Measurements from ENCODE around the gene PPIF. TPM values are rescaled to one million over a fixed set of nuclear protein-coding genes. Genes with fewer than 3 reads are reported as not detected.

Gene PPIF
- total and polyA plus RNA-seq, 2 donors (not counting 1 experiment from before 2014, with no cell fraction given), result 50.4 to 100 TPM

- ATAC-seq (ENCODE audit: low read depth), result no peak
- Mint-ChIP-seq H3K9me3 (ENCODE audit: insufficient read depth) (no peaks in the 10 kb centered on the region), H3K4me3 (no peak overlapping the region), H3K4me1 (peaks cover 38% of the 10 kb centered on the region), H3K27me3 (no peaks in the 10 kb centered on the region), H3K27ac (no peak overlapping the region)
- Histone ChIP-seq H3K27me3 (replicated peaks in 1 of 4; ENCODE audit: control extremely low read depth in 1 of 4, control insufficient read depth in 3 of 4, insufficient read depth in 4 of 4, low read length in 3 of 4) (no peaks in the 10 kb centered on the region), H4K20me1 (ENCODE audit: control insufficient read depth, insufficient read depth, low read length, poor library complexity, severe bottlenecking) (peaks cover 13% of the 10 kb centered on the region), H3K9me3 (ENCODE audit: control extremely low read depth in 1 of 3, control insufficient read depth in 2 of 3, insufficient read depth in 1 of 3, low read length in 2 of 3) (no peaks in the 10 kb centered on the region), H3K4me1 (ENCODE audit: control insufficient read depth in 2 of 2, insufficient read depth in 2 of 2, low read length in 2 of 2) (peaks cover 22 to 44% of the 10 kb centered on the region in 2 donors), H3K4me3 (ENCODE audit: control extremely low read depth in 1 of 5, extremely low read depth in 1 of 5, insufficient read depth in 1 of 5, low read depth in 2 of 5, low read length in 4 of 5) (no peak overlapping the region), H3K4me2 (replicated peaks; ENCODE audit: low read depth, low read length, poor library complexity, severe bottlenecking) (no peak overlapping the region), H3K79me2 (ENCODE audit: control insufficient read depth, insufficient read depth, low read length) (no peaks in the 10 kb centered on the region), H3K36me3 (replicated peaks in 1 of 2; ENCODE audit: control extremely low read depth in 1 of 2, control insufficient read depth in 1 of 2, extremely low read depth in 1 of 2, insufficient read depth in 2 of 2, low read length in 1 of 2) (peaks cover 0 to 20% of the 10 kb centered on the region in 2 experiments), H2AFZ (ENCODE audit: insufficient read depth, low read depth, low read length, poor library complexity, severe bottlenecking) (no peak overlapping the region), H3K9ac (ENCODE audit: low read length) (no peak overlapping the region), H3K27ac (ENCODE audit: low read length in 2 of 2) (no peak overlapping the region)
- intact Hi-C loops (cut with micrococcal nuclease), result no loop called here
- 61% methylated on average over 4 of the region's 5 CpGs for WGBS (ENCODE audit: insufficient coverage)
- DNase-seq, result no peak
- TF ChIP-seq CTCF (IDR thresholded peaks at IDR 0.05) (no peak), EZH2 (IDR thresholded peaks at IDR 0.05; ENCODE audit: borderline replicate concordance, insufficient read depth, low read depth, low read length, poor library complexity, severe bottlenecking) (no peak)
- CTCF ChIA-PET, result interaction anchor here (1.2 to 2.9 kb wide), 3 partner anchors 10 to 129 kb away, joined by 4 to 15 read pairs (median 4); no protein-coding TSS in a partner anchor
- POLR2A ChIA-PET, result interaction anchor here (0.7 kb wide), 1 partner anchor 26 kb away, joined by 3 read pairs; no protein-coding TSS in a partner anchor
Observed at GRCh38 chr10:79358811-79359210, 11.5 kb downstream of the PPIF start.

- Mint-ChIP-seq H3K9me3 (ENCODE audit: insufficient read depth) (no peaks in the 10 kb centered on the region), H3K27me3 (no peaks in the 10 kb centered on the region), H3K4me1 (peaks cover 28% of the 10 kb centered on the region), H3K27ac (no peak overlapping the region), H3K4me3 (no peak overlapping the region)
- Histone ChIP-seq H3K9ac (ENCODE audit: low read length) (no peak overlapping the region), H3K4me3 (ENCODE audit: control extremely low read depth in 1 of 5, extremely low read depth in 1 of 5, insufficient read depth in 1 of 5, low read depth in 2 of 5, low read length in 4 of 5) (no peak overlapping the region), H3K27me3 (replicated peaks in 1 of 4; ENCODE audit: control extremely low read depth in 1 of 4, control insufficient read depth in 3 of 4, insufficient read depth in 4 of 4, low read length in 3 of 4) (no peaks in the 10 kb centered on the region), H3K4me2 (replicated peaks; ENCODE audit: low read depth, low read length, poor library complexity, severe bottlenecking) (no peak overlapping the region), H3K36me3 (replicated peaks in 1 of 2; ENCODE audit: control extremely low read depth in 1 of 2, control insufficient read depth in 1 of 2, extremely low read depth in 1 of 2, insufficient read depth in 2 of 2, low read length in 1 of 2) (peaks cover 0 to 13% of the 10 kb centered on the region in 2 experiments), H3K27ac (ENCODE audit: low read length in 2 of 2) (no peak overlapping the region), H3K9me3 (ENCODE audit: control extremely low read depth in 1 of 3, control insufficient read depth in 2 of 3, insufficient read depth in 1 of 3, low read length in 2 of 3) (no peaks in the 10 kb centered on the region), H3K79me2 (ENCODE audit: control insufficient read depth, insufficient read depth, low read length) (no peaks in the 10 kb centered on the region), H4K20me1 (ENCODE audit: control insufficient read depth, insufficient read depth, low read length, poor library complexity, severe bottlenecking) (peaks cover 1% of the 10 kb centered on the region), H2AFZ (ENCODE audit: insufficient read depth, low read depth, low read length, poor library complexity, severe bottlenecking) (no peak overlapping the region), H3K4me1 (ENCODE audit: control insufficient read depth in 2 of 2, insufficient read depth in 2 of 2, low read length in 2 of 2) (peaks cover 13 to 32% of the 10 kb centered on the region in 2 donors)
- POLR2A ChIA-PET, result no interaction called here
- intact Hi-C loops (cut with micrococcal nuclease), result no loop called here
- CTCF ChIA-PET, result interaction anchor here (1.4 to 2.9 kb wide), 2 partner anchors 14 kb away, joined by 5 to 15 read pairs; no protein-coding TSS in a partner anchor
- no peak for TF ChIP-seq EZH2 (IDR thresholded peaks at IDR 0.05; ENCODE audit: borderline replicate concordance, insufficient read depth, low read depth, low read length, poor library complexity, severe bottlenecking)
- no peak for TF ChIP-seq CTCF (IDR thresholded peaks at IDR 0.05)
- ATAC-seq (ENCODE audit: low read depth) (peak; percentile 60), DNase-seq (no peak)
- 54% methylated on average over 4 of the region's 6 CpGs for WGBS (ENCODE audit: insufficient coverage)
Observed at GRCh38 chr10:79359816-79360498, 12.7 kb downstream of the PPIF start.
